SU-DHL-6 (cell line): ENCODE measurements around the gene TMEM220.

Experiments
- EZH2phosphoT487 ChIP-seq: fragments of 200-600 bp; sonication (generic), shearing (Covaris generic); conservative IDR thresholded peaks from 2 replicates; pipeline ENCODE4 v1.6.1; 2018; ENCODE audit warnings: mild to moderate bottlenecking, antibody characterized with exemption, low read length, moderate library complexity, mixed read lengths
- TF ChIP-seq, protein P1 (sequence below): fragments of 200-600 bp; sonication (generic); IDR thresholded peaks from one replicate; pipeline ENCODE4 v1.5.1; 2017; ENCODE audit warnings: antibody characterized with exemption, mild to moderate bottlenecking, low read length, moderate library complexity; ENCODE audit not compliant: insufficient read depth, poor library complexity, severe bottlenecking

DNA sequence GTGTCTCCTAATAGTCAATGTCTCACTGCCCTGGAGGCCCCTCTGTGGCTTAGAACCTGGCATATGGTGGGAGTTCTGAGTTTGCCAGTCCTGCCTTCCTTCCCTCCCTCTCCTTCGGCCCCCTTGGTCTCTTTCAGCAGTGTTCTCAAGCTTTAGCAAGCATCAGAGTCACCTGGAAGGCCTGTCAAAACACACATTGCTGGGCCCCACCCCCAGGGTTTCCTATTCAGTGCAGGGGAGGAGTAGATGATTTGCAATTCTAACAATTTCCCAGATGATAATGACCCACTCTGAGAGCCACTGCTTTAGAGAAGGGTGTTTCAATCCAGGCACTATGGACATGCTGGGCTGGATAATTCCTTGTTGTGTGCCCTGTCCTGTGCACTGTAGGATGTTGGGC lies 26.4 kb upstream of the TMEM220 start:
- TF ChIP-seq, protein P1, sequence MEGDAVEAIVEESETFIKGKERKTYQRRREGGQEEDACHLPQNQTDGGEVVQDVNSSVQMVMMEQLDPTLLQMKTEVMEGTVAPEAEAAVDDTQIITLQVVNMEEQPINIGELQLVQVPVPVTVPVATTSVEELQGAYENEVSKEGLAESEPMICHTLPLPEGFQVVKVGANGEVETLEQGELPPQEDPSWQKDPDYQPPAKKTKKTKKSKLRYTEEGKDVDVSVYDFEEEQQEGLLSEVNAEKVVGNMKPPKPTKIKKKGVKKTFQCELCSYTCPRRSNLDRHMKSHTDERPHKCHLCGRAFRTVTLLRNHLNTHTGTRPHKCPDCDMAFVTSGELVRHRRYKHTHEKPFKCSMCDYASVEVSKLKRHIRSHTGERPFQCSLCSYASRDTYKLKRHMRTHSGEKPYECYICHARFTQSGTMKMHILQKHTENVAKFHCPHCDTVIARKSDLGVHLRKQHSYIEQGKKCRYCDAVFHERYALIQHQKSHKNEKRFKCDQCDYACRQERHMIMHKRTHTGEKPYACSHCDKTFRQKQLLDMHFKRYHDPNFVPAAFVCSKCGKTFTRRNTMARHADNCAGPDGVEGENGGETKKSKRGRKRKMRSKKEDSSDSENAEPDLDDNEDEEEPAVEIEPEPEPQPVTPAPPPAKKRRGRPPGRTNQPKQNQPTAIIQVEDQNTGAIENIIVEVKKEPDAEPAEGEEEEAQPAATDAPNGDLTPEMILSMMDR: no peak
- TF ChIP-seq EZH2phosphoT487: no peak
